HFFc6 (cell line): Measurements from ENCODE around the gene FBXO42. TPM values are rescaled to one million over a fixed set of nuclear protein-coding genes. Genes with fewer than 3 reads are reported as not detected.

Experiments used
- DNase-seq: peaks from one replicate; pipeline ENCODE4 v3.0.0-alpha.2; 2018
- H3K27ac Mint-ChIP-seq: 2 replicates; pipeline ENCODE4 v1.8.0; 2020; ENCODE audit warnings: mild to moderate bottlenecking, mixed read lengths
- H3K27me3 Mint-ChIP-seq: 2 replicates; pipeline ENCODE4 v1.8.0; 2021; ENCODE audit warnings: mild to moderate bottlenecking, moderate library complexity, mixed read lengths; ENCODE audit not compliant: insufficient read depth
- H3K36me3 Mint-ChIP-seq: 2 replicates; pipeline ENCODE4 v1.8.0; 2021; ENCODE audit warnings: low read depth, mixed read lengths
- H3K4me1 Mint-ChIP-seq: 2 replicates; pipeline ENCODE4 v1.8.0; 2020; ENCODE audit warnings: low read depth, mixed read lengths
- H3K4me3 Mint-ChIP-seq: 2 replicates; pipeline ENCODE4 v1.8.0; 2020; ENCODE audit warnings: mild to moderate bottlenecking, moderate library complexity, mixed read lengths
- H3K9me3 Mint-ChIP-seq: 2 replicates; pipeline ENCODE4 v1.8.0; 2020; ENCODE audit warnings: mild to moderate bottlenecking, mixed read lengths
- CTCF ChIP-seq: fragments of 200-600 bp; sonication (generic); IDR thresholded peaks from 2 replicates; pipeline ENCODE4 v1.5.0; 2021; ENCODE audit warnings: antibody characterized with exemption, mild to moderate bottlenecking
- total RNA-seq, 6 experiments: library from RNA; stranded (reverse); fragmentation: NEBNext Ultra II Directional; extraction: Animal tissue kit (Norgen Biotek cat#: 25700); gene quantifications; 2 replicates in 1 of 6; 3 replicates in 5 of 6; pipeline ENCODE4 v1.2.3, GENCODE V29; 2021

Gene FBXO42
- total RNA-seq, 6 experiments from 2014 or later, result 11.5 to 15.2 (median 13.4) TPM

GRCh38 chr1:16212251-16212961 lies 139.9 kb downstream of the FBXO42 start, which contains the start of gene ARHGEF19:
ARHGEF19 (minus strand) TSS chr1:16212652; CDS start chr1:16209054, 3,598 bp downstream.
- H3K4me1 Mint-ChIP-seq, result peaks cover 14% of the 10 kb centered on the region
- H3K36me3 Mint-ChIP-seq, result no peaks in the 10 kb centered on the region
- no peak within 1 kb of the TSS for H3K27ac Mint-ChIP-seq
- DNase-seq, result no peak
- no peaks in the 10 kb centered on the region for H3K9me3 Mint-ChIP-seq
- TF ChIP-seq CTCF, result no peak
- H3K4me3 Mint-ChIP-seq, result no peak within 1 kb of the TSS
- H3K27me3 Mint-ChIP-seq, result peaks cover 14% of the 10 kb centered on the region

GRCh38 chr1:16211824-16212223 lies 140.5 kb downstream of the FBXO42 start:
- no peak for DNase-seq
- Mint-ChIP-seq H3K4me3 (no peak overlapping the region), H3K36me3 (no peaks in the 10 kb centered on the region), H3K27me3 (peaks cover 14% of the 10 kb centered on the region; the same call in 1 of the 2 replicates), H3K27ac (no peak overlapping the region), H3K9me3 (no peaks in the 10 kb centered on the region), H3K4me1 (peaks cover 15% of the 10 kb centered on the region)
- TF ChIP-seq CTCF, result no peak

- no peak overlapping the region for H3K27ac Mint-ChIP-seq
- TF ChIP-seq CTCF, result no peak
- no peaks in the 10 kb centered on the region for H3K36me3 Mint-ChIP-seq
- peaks cover 16% of the 10 kb centered on the region; the same call in 1 of the 2 replicates for H3K27me3 Mint-ChIP-seq
- peaks cover 5% of the 10 kb centered on the region; the same call in 1 of the 2 replicates for H3K4me1 Mint-ChIP-seq
- DNase-seq, result no peak
- H3K4me3 Mint-ChIP-seq, result no peak overlapping the region
- no peaks in the 10 kb centered on the region for H3K9me3 Mint-ChIP-seq
Observed at GRCh38 chr1:16210581-16210980, 141.7 kb downstream of the FBXO42 start.

GRCh38 chr1:16209847-16210407 lies 142.4 kb downstream of the FBXO42 start:
- Mint-ChIP-seq H3K27ac (no peak overlapping the region), H3K4me1 (peaks cover 5% of the 10 kb centered on the region; the same call in 1 of the 2 replicates), H3K4me3 (no peak overlapping the region), H3K36me3 (no peaks in the 10 kb centered on the region), H3K27me3 (peaks cover 16% of the 10 kb centered on the region; the same call in 1 of the 2 replicates), H3K9me3 (no peaks in the 10 kb centered on the region)
- TF ChIP-seq CTCF, result no peak
- DNase-seq, result no peak

- no peak for DNase-seq
- H3K36me3 Mint-ChIP-seq, result no peaks in the 10 kb centered on the region
- H3K9me3 Mint-ChIP-seq, result no peaks in the 10 kb centered on the region
- peaks cover 16% of the 10 kb centered on the region; the same call in 1 of the 2 replicates for H3K27me3 Mint-ChIP-seq
- no peak for TF ChIP-seq CTCF
- H3K27ac Mint-ChIP-seq, result no peak overlapping the region
- H3K4me1 Mint-ChIP-seq, result peaks cover 5% of the 10 kb centered on the region; the same call in 1 of the 2 replicates
- H3K4me3 Mint-ChIP-seq, result no peak overlapping the region
Observed at GRCh38 chr1:16209132-16209846, 143.0 kb downstream of the FBXO42 start.
